EL (cell line): Measurements from ENCODE around the gene CAMKMT.

Experiments used
- DNase-seq: peaks from one replicate; pipeline ENCODE4 v3.0.0-alpha.2; 2016

The CAMKMT gene

GRCh38 chr2:44706681-44707553, 345.2 kb downstream of the CAMKMT start:
- no peak for DNase-seq

- no peak for DNase-seq
Measured at GRCh38 chr2:44707945-44708660, 346.4 kb downstream of the CAMKMT start.

GRCh38 chr2:44708661-44709000, 346.9 kb downstream of the CAMKMT start:
- no peak for DNase-seq

GRCh38 chr2:44713170-44713569, 351.4 kb downstream of the CAMKMT start:
- no peak for DNase-seq

- DNase-seq, result peak; percentile 63
Measured at GRCh38 chr2:44715671-44716081, 353.9 kb downstream of the CAMKMT start.

- no peak for DNase-seq
Measured at GRCh38 chr2:44716131-44716530, 354.4 kb downstream of the CAMKMT start.

- DNase-seq, result no peak
Measured at GRCh38 chr2:44718431-44718830, 356.7 kb downstream of the CAMKMT start.

- no peak for DNase-seq
Measured at GRCh38 chr2:44719562-44719961, 357.8 kb downstream of the CAMKMT start.

- no peak for DNase-seq
Measured at GRCh38 chr2:44722026-44722625, 360.4 kb downstream of the CAMKMT start.

GRCh38 chr2:44723921-44724320, 362.2 kb downstream of the CAMKMT start:
- no peak for DNase-seq

GRCh38 chr2:44730593-44730992, 368.8 kb downstream of the CAMKMT start:
- no peak for DNase-seq

- DNase-seq, result no peak
Measured at GRCh38 chr2:44731505-44731904, 369.8 kb downstream of the CAMKMT start.

- no peak for DNase-seq
Measured at GRCh38 chr2:44736270-44736942, 374.7 kb downstream of the CAMKMT start.

- DNase-seq, result no peak
Measured at GRCh38 chr2:44740678-44741077, 378.9 kb downstream of the CAMKMT start.

- no peak for DNase-seq
Measured at GRCh38 chr2:44741507-44741906, 379.8 kb downstream of the CAMKMT start.

GRCh38 chr2:44742057-44742456, 380.3 kb downstream of the CAMKMT start:
- DNase-seq, result no peak

GRCh38 chr2:44743473-44743872, 381.7 kb downstream of the CAMKMT start:
- DNase-seq, result no peak

GRCh38 chr2:44744961-44745892, 383.5 kb downstream of the CAMKMT start:
- DNase-seq, result no peak

- no peak for DNase-seq
Measured at GRCh38 chr2:44745922-44746766, 384.4 kb downstream of the CAMKMT start.

GRCh38 chr2:44746856-44747615, 385.3 kb downstream of the CAMKMT start:
- no peak for DNase-seq
